ENCODE results near the gene CFAP221.

CFAP221 gene

DNA sequence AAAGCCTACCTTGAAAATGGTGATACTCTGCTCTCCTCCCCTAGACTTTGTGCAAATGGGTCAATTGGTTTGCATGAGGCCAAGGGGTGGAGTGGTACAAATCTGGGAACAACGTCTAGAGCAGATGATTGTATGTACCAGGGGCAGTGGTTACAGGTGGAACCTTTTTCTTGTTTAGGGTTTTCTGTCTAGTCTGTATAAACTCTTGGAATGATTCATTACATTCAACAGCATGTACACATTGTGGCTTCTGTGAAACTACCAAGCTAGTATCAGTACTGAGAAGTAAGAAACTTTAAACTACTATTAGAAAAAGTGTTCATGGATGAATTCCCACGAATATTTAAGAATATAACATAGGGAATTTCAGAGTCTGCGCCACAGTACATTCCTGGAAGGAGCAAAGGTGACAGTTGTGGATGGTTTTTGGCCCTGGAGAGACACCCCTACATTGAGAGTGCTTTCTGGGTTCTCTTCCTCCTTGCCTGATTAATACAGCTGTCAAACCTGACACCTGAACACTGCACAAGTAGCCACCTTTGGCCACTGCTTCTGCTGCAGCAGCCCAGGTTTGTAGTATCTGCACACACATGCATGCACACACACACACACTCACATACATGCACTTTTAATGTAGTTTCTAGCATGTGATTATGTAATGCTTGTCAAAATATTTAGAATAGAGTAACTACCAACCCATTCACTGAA lies 30.0 kb downstream of the CFAP221 start:
- TF ChIP-seq CTCF (IDR thresholded peaks at IDR 0.05) = no peak

GRCh38 chr2:119574864-119575263 lies 30.6 kb downstream of the CFAP221 start:
- no peak for TF ChIP-seq CTCF (IDR thresholded peaks at IDR 0.05)

DNA sequence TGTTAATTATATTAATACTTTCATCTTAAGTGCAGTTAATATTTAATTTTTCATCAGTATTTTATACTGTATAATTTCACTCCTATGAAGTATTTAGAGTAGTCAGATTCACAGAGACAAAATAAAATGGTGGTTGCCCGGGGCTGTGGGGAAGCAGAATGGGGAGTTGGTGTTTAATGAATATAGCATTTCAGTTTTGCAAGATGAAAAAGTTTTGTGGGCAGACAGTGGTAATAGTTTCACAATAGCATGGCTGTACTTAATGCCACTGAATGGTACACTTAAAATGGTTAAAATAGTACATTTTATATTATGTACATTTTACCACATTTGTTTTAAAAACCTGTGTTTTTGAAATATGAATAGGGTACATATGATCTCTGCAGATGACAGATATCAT lies 31.2 kb downstream of the CFAP221 start:
- no peak for TF ChIP-seq CTCF (IDR thresholded peaks at IDR 0.05)

DNA sequence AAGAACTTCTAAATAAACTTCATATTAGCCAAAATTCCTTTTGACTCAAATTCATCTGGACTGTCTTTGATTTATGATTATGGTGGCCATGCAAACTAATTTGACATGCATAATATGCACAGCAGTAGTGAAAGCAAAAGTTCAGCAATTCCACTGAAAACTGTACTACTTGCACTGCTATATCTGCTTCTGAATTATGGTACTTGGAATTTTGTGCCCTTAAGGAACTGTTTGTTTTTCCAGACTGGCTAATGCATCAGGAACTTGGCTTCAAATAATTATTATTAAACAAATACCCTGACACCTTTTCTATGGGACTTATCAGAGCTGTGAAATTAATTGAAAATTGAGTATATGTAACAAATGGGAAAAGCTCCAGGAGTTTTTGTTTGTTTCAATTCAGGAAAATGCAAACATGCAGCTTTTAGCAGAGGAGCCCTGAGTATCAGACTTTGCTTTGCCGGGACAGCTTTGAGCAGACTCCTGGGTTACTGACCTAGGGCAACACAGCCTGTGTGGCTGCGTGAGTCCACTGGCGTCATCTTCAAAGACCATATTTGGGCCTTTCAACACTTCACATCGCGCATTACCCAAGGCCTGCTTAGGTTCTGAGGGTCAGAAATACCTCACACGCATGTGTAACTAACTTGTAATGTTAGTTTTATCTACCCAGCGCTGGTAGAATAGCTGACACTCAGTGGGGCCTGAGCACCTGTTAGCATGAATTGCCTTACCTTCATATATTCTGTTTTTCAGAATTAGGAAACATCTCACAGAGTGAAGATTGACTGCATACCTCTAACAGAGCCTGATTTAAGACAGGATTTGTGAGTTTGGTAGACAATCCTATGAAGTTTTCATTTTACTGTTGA lies 35.4 kb downstream of the CFAP221 start:
- no peak for TF ChIP-seq CTCF (IDR thresholded peaks at IDR 0.05)

DNA sequence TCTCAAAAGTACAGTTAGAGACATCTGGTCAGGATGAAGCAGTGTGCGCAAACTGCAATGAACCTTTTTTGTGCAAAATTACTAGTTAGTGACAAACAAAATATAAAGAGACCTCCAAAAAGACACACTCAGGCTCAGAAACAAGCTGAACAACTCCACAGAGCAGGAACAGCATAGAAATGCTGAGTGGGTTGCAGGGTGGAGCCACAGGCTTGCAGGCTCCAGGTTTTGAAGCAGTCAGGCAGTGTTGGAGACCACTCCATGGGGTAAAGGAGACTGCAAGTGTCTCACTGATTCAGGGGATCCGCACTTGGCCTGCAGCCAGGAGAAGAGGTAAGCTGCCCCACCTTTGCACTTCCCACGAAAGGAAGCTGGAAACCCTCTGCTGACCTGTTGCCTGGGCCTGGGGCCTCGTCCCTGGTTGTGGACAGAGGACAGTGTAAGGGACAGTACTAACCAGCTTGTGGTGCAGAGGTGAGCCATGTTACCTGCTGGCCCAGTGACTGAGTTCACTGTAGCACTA lies 36.4 kb downstream of the CFAP221 start:
- TF ChIP-seq CTCF (IDR thresholded peaks at IDR 0.05) = no peak

- no peak for TF ChIP-seq CTCF (IDR thresholded peaks at IDR 0.05)
Observed at GRCh38 chr2:119583291-119583690, 39.0 kb downstream of the CFAP221 start.

DNA sequence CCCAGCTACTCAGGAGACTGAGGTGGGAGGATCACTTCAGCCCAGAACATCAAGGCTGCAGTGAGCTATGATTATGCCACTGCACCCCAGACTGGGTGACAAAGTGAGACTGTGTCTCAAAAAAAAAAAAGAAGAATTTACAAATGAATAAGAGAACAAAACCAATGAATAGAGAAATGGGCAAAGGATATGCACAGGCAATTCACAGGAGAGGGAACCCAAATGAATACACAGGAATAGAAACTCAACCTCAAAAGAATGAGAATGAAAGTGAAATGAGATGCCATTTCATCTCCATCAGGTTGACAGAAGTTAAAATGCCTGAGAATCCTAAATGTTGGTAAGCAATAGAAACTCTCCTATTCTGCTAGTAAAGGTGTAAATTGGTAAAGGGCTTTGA lies 40.2 kb downstream of the CFAP221 start:
- no peak for TF ChIP-seq CTCF (IDR thresholded peaks at IDR 0.05)
